Dendritic cell treated with granulocyte-macrophage colony-stimulating factor and Interleukin-4, amounts not matched to agents 40 ng/mL and 50 ng/mL, for 4 days (primary cell): ENCODE measurements around the gene CRHR1.

Source experiments
- H3K27ac Mint-ChIP-seq: one replicate; pipeline ENCODE4 v1.8.0; 2022; ENCODE audit warnings: mild to moderate bottlenecking, mixed read lengths
- H3K27me3 Mint-ChIP-seq: one replicate; pipeline ENCODE4 v1.8.0; 2022; ENCODE audit warnings: mild to moderate bottlenecking, mixed read lengths
- H3K36me3 Mint-ChIP-seq: one replicate; pipeline ENCODE4 v1.8.0; 2022; ENCODE audit warnings: low read depth, mixed read lengths
- H3K4me1 Mint-ChIP-seq: one replicate; pipeline ENCODE4 v1.8.0; 2022; ENCODE audit warnings: low read depth, mixed read lengths
- H3K4me3 Mint-ChIP-seq: one replicate; pipeline ENCODE4 v1.8.0; 2022; ENCODE audit warnings: mild to moderate bottlenecking, moderate library complexity, mixed read lengths
- H3K9me3 Mint-ChIP-seq: one replicate; pipeline ENCODE4 v1.8.0; 2022; ENCODE audit warnings: mixed read lengths
- intact Hi-C: fragments of 100-400 bp; cut with micrococcal nuclease; formaldehyde crosslinking; loops from one replicate; pipeline ENCODE4 v1.15.0; 2022

CRHR1 gene

DNA sequence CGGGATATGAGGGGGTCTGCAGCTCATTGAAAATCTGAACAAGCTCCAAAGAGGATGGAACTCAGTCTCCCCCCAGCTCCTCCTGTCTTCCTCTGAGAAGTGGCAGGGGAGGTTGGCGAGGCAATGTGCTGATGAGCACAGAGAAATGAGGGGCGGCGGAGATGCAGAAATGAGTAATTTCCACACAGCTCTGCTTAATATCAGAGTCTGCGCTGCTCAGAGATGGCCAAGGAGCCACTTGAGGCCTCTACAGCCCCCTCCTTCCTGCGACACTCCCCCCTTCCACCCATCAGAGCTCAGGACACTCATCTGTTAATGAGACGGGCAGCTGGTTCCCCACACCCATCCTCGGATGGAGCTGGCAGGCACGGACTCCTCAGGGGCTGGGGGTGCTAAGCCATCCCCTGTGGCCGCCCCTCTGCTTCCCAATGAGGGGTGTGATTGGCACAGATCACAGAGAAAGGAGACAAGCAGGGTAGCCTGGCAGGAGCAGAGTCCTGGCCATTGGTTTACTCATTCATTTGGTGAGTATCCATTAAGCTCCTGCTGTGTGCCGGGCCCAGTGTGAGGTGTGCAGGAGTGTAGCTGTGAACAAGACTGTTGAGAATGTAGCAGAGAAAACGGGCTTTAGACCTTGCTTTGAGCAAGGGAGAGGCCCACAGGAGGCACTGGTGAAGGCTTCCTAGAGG, 12.7 kb upstream of the CRHR1 start:
- H3K4me3 Mint-ChIP-seq: no peak overlapping the region
- H3K36me3 Mint-ChIP-seq: no peaks in the 10 kb centered on the region
- H3K27ac Mint-ChIP-seq: no peak overlapping the region
- intact Hi-C loops: no loop called here
- H3K9me3 Mint-ChIP-seq: no peaks in the 10 kb centered on the region
- H3K4me1 Mint-ChIP-seq: no peaks in the 10 kb centered on the region
- peaks cover 41% of the 10 kb centered on the region for H3K27me3 Mint-ChIP-seq

DNA sequence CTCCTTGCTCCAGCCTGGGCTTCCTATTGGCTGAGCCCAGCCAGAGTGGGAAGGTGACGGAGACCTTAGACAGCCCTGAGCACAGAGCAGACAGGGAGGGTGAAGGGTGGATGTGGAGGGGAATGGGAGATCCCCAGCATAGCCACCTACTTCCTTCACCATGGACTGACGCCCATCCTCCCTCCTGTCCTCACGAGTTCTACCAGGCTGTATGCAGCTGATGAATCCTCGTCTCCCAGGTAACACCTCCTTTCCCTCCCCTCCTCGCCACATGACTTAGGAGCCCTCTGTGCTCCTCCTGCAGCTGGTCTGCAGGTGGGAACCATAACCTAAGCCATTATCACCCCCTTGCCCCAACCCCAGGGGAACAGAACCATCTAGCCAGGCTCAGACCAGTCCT, 9.0 kb upstream of the CRHR1 start:
- Mint-ChIP-seq H3K36me3 (no peaks in the 10 kb centered on the region), H3K9me3 (no peaks in the 10 kb centered on the region), H3K4me3 (no peak overlapping the region), H3K27me3 (peaks cover 35% of the 10 kb centered on the region), H3K27ac (no peak overlapping the region), H3K4me1 (no peaks in the 10 kb centered on the region)
- intact Hi-C loops: no loop called here

DNA sequence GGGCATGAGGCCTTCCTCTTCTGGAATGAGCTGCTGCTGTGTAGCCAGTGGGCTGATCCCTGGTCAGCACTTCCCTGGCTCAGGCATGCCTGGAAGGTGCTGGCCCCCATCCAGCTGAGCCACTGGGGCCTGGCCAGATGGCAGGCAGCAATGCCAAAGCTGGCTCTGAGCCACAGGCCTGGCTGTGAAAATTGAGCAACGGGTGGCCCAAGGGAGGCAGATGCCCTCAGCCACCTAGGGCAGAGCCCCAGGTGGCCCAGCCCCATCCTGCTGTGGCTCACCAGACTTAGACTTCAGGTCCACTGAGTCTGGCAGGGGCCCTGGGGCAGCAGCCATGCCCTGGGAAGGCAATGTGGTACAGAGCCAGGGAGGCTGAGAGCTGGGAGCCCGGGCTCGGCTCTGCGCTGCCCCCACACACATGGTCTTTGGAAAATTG, 8.5 kb upstream of the CRHR1 start:
- Mint-ChIP-seq H3K27ac (no peak overlapping the region), H3K4me3 (no peak overlapping the region), H3K36me3 (no peaks in the 10 kb centered on the region), H3K27me3 (peaks cover 39% of the 10 kb centered on the region), H3K9me3 (no peaks in the 10 kb centered on the region), H3K4me1 (no peaks in the 10 kb centered on the region)
- intact Hi-C loops: no loop called here

DNA sequence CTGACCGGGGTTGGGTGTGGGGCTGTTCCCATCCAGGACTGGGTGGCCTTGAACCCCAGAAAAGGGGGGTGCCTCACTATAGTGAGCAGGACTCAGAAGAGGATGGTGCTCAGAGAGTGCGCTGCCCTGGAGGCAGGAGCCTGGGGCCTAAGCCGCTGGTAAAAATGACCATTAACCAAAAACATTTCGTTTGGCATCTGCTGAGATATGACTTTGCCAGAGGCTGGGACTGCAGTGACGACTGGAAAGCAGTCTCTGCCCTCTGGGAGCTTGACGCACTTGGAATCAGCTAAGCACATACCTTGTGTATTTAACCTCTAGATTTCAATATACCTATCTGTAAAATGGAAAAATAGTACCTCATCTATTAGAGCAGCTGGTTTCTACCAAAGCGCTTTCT, 7.2 kb upstream of the CRHR1 start:
- no peaks in the 10 kb centered on the region for H3K9me3 Mint-ChIP-seq
- H3K36me3 Mint-ChIP-seq: no peaks in the 10 kb centered on the region
- H3K4me3 Mint-ChIP-seq: no peak overlapping the region
- H3K4me1 Mint-ChIP-seq: no peaks in the 10 kb centered on the region
- peaks cover 41% of the 10 kb centered on the region for H3K27me3 Mint-ChIP-seq
- intact Hi-C loops: no loop called here
- no peak overlapping the region for H3K27ac Mint-ChIP-seq

DNA sequence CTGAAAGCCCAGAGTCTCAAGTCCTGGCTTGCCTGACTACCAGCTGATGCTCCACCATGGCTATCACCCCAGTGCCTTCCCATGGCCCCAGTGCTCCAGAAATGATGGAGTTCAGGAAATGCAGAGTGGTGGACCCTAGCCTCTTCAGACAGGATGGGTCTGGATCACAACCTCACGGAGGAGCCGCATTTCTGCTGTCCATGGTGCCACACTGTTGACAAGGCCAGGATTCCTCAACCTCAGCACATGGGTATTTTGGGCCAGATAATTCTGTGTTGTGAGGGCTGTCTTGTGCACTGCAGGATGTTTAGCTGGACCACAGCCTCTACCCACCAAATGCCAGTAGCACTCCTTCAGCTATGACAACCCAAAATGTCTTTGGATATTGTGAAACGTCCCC, 6.7 kb upstream of the CRHR1 start:
- no peak overlapping the region for H3K27ac Mint-ChIP-seq
- no peak overlapping the region for H3K4me3 Mint-ChIP-seq
- no peaks in the 10 kb centered on the region for H3K4me1 Mint-ChIP-seq
- H3K9me3 Mint-ChIP-seq: no peaks in the 10 kb centered on the region
- peaks cover 46% of the 10 kb centered on the region for H3K27me3 Mint-ChIP-seq
- intact Hi-C loops: no loop called here
- no peaks in the 10 kb centered on the region for H3K36me3 Mint-ChIP-seq

DNA sequence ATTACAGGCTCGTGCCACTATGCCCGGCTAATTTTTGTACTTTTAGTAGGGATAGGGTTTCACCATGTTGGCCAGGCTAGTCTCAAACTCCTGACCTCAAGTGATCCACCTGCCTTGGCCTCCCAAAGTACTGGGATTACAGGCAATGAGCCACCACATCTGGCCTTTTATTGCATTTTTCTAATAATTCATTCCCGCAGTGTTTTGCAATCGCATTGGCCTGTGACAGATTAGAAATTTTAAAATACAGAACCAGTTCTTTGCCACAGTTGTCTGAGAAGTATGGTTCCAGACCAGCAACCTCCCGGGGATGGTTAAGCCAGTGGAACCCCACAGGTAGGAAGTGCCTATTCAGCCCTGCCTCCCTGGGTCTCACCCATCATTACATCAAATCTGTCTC, 3.2 kb upstream of the CRHR1 start:
- intact Hi-C loops: no loop called here
- H3K4me3 Mint-ChIP-seq: no peak overlapping the region
- no peaks in the 10 kb centered on the region for H3K36me3 Mint-ChIP-seq
- H3K9me3 Mint-ChIP-seq: no peaks in the 10 kb centered on the region
- H3K27me3 Mint-ChIP-seq: peaks cover 66% of the 10 kb centered on the region
- H3K27ac Mint-ChIP-seq: no peak overlapping the region
- peaks cover 9% of the 10 kb centered on the region for H3K4me1 Mint-ChIP-seq

DNA sequence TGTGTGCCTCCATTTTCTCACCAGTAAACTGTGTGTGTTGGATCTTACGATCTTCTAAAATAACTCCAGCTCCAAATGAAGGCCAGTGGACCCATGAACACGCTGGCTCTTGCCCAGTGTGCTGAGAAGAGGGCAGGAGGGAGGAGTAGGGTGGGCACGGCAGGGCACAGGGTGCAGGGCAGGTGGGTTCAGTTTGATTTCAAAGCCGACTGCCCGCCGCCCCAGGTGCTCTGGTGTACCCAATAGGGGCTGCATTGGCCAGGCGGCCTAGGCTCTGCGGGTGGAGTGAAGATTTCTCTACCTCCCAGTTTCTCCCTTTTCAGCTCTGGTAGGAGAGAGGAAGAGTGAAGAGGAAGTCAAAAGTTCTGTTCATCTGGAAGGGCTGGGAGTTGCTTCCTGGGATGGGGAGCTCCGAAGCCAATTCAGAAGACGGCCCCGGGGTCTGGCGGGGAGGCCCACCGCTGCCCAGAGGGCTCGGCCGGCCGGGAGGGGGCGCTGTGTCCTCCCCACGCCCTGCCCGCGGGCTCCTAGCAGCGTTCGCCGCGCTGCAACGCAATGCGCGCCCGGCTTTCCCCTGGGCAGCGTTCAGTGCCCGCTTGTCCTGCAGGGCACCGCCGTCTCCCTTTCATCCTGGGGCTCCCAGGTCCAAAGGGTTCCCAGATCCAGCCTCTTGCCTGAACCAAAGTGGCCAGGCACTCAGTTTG, 1.1 kb upstream of the CRHR1 start:
- peaks cover 9% of the 10 kb centered on the region for H3K4me1 Mint-ChIP-seq
- intact Hi-C loops: no loop called here
- H3K4me3 Mint-ChIP-seq: peak overlapping the region; percentile 11
- H3K9me3 Mint-ChIP-seq: no peaks in the 10 kb centered on the region
- no peak overlapping the region for H3K27ac Mint-ChIP-seq
- peaks cover 80% of the 10 kb centered on the region for H3K27me3 Mint-ChIP-seq
- no peaks in the 10 kb centered on the region for H3K36me3 Mint-ChIP-seq

DNA sequence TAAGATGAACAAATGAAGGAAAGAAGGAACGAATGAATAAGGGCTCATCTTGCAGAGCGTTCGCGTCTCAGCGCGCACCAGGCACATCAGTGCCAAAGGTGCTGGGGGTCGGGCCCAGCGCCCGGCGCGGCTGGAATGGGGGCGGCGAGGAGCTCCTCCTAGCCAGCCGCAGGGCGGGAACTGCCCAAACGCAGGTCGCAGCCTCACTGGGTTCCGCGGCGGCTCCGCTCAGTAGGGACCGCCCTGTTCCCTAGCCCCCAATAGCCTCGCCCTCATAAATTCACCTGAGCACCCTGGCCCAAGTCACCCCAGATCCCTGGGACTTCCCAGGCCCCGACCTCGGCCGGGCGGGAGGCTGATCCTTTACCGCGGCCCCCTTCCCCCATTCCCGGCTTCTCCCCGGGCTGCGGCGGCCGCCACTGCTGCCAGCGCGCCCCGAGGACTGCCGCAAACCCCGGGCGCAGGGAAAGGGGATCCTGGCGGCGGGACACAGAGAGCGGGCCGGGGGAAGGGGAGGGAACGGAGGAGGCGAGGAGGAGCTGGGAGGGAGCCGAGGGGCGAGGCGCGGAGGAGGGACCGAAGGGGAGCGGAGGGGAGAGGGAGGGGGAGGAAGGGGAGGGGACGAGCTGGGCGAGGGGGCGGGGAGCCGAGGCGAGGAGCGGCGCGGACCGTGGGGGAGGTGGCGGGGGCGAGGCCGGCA, 377 bp upstream of the CRHR1 start:
- Mint-ChIP-seq H3K4me3 (peak overlapping the region; percentile 11), H3K27me3 (peaks cover 84% of the 10 kb centered on the region), H3K36me3 (no peaks in the 10 kb centered on the region), H3K27ac (no peak overlapping the region), H3K4me1 (peaks cover 9% of the 10 kb centered on the region), H3K9me3 (no peaks in the 10 kb centered on the region)
- intact Hi-C loops: no loop called here

DNA sequence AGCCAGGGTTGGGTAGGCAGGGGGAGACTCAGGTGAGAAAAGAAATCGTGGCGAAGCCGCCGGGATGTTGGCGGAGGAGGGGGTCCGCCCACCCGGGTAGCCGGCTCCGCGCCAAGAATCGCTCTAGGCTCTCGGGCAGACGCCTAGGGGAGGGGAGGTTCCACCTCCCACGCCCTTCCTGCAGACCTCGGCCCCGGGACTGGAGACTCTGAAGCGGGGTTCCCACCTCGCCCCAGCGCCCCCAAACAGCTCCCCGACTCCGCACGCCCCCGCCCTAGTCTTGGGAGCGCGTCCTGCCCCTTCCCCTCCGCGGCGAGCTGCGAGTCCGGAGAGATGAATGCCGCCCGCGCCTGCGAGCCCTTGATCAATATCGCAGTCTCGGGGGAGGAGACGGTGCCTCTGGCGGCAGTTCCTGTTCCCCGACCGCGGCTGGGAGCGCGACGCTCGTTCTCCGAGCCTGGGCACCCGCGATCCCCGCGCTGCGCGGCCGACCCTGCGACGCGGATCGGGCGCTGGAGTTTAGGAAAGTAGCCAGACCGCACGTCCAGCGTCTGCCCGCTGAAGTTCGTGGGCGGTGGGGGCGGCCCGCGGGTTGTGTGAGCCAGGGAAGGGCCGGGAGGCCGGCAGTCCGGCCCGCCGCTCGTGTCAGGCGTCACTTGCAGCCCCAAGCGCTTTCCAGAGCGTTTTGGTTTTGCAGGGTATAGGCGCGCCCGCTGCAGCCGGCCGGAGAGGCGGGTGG, 790 bp downstream of the CRHR1 start:
- Mint-ChIP-seq H3K9me3 (no peaks in the 10 kb centered on the region), H3K36me3 (no peaks in the 10 kb centered on the region), H3K4me3 (peak overlapping the region; percentile 70), H3K27me3 (peaks cover 88% of the 10 kb centered on the region), H3K4me1 (peaks cover 11% of the 10 kb centered on the region), H3K27ac (no peak overlapping the region)
- intact Hi-C loops: no loop called here

DNA sequence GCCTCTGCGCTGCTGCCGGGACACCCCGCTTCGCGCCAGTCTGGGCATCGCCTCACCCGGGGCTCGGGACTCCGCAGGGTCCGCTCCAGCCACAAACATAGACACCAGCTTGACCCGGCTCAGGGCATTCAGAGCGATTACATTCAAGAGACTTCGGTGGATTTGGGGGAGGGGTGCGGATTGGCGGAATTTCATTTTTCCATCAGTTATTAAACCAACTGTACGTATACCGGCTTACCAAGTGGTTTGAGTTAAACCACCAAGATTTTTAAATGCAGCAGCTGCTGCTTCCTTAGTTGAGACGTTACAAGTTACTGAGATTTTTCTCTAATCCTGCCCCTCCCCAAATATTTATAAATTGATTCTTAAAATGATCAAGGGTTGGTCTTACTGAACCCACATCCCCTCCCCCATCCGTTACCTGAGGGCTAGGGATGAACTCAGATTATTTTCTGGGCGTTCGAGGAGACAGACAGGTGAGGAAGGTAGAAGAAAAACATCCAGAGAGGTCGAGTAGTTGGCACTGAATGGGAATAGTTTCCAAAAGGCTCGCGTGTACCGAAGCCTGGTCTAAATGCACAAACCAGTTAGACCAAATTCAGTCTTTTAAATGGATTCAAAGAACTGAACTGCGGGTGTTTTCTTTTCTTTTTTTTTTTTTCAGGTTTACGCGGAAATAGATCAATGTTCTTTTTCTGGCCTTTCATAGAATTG, 1.5 kb downstream of the CRHR1 start:
- H3K27ac Mint-ChIP-seq: no peak overlapping the region
- intact Hi-C loops: no loop called here
- H3K9me3 Mint-ChIP-seq: no peaks in the 10 kb centered on the region
- peaks cover 87% of the 10 kb centered on the region for H3K27me3 Mint-ChIP-seq
- peaks cover 13% of the 10 kb centered on the region for H3K4me1 Mint-ChIP-seq
- no peaks in the 10 kb centered on the region for H3K36me3 Mint-ChIP-seq
- H3K4me3 Mint-ChIP-seq: no peak overlapping the region

DNA sequence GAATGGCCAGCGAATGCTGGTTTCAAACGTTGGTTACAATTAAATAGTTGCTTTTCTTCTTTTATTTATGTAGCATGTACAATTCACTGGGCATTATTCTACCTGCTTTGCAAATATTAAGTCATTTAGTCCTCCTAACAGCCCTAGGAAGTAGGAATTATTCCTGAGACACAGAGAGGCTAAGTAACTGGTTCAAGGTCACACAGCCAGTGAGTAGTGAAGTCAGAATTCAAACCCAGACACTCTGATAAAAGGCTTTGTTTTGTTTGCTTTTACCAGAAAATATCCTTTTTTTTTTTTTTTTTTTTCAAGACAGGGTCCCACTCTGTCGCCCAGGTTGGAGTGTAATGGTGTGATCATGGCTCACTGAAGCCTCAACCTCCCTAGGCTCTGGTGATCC, 2.2 kb downstream of the CRHR1 start:
- Mint-ChIP-seq H3K9me3 (no peaks in the 10 kb centered on the region), H3K4me3 (no peak overlapping the region), H3K4me1 (peaks cover 13% of the 10 kb centered on the region), H3K27ac (no peak overlapping the region), H3K27me3 (peaks cover 83% of the 10 kb centered on the region), H3K36me3 (no peaks in the 10 kb centered on the region)
- intact Hi-C loops: no loop called here

DNA sequence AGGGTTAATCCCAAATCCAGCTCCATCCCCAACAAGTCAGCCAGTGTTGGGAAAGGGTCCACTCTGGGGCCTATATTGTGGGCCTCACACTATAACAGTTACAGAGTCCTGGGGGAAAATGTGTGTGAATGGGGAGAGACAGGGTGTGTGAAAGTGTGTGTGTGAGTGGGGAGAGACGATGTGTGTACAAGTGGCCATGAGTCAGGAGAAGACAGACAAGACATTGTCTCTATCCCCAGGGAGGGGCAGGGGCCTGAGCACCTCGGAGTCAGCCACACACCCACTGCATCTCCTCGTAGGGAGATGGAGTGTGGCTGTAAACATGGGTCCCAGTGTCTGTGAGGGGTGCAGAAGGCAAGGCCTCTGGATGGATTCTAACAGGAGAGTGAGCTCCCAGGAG, 2.9 kb downstream of the CRHR1 start:
- Mint-ChIP-seq H3K9me3 (no peaks in the 10 kb centered on the region), H3K4me1 (peaks cover 13% of the 10 kb centered on the region), H3K4me3 (no peak overlapping the region), H3K36me3 (no peaks in the 10 kb centered on the region), H3K27me3 (peaks cover 81% of the 10 kb centered on the region), H3K27ac (no peak overlapping the region)
- intact Hi-C loops: no loop called here

DNA sequence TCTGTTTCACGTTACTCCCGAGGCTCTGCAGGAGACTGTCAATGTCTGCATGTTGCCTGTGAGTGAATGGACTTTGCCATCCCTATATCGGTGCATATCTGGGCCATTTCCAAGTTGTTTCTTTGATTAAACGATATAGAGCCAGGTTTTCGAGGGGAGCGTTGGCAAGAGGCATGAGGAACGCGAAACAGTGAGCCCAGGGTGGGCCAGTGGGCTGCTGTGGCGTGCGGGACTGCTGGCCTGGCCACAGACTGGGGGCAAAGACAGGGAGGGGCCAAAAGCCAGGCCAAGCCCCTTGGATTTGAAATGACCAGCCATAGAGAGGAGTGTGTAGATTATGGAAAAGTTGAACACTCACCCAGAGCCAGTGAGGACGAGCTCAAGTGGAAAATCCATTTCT, 3.5 kb downstream of the CRHR1 start:
- H3K4me1 Mint-ChIP-seq: peaks cover 13% of the 10 kb centered on the region
- H3K36me3 Mint-ChIP-seq: no peaks in the 10 kb centered on the region
- H3K4me3 Mint-ChIP-seq: no peak overlapping the region
- no peak overlapping the region for H3K27ac Mint-ChIP-seq
- intact Hi-C loops: no loop called here
- peaks cover 80% of the 10 kb centered on the region for H3K27me3 Mint-ChIP-seq
- H3K9me3 Mint-ChIP-seq: no peaks in the 10 kb centered on the region
